T47D (cell line): ENCODE data around the gene DGKD.

Source experiments
- DNase-seq, 2 experiments: peaks; one replicate each; pipeline versions ENCODE4 v3.0.0 to v3.0.0-alpha.2; 2011 to 2012; ENCODE audit warnings: low read depth in 1 of 2, low spot score in 1 of 2
- JUND ChIP-seq: IDR thresholded peaks from 2 replicates; pipeline ENCODE4 v1.6.1; 2012; ENCODE audit warnings: low read depth
- in situ Hi-C: cut with HindIII; loops from 2 replicates; pipeline ENCODE4 v1.10.0; 2016; ENCODE audit warnings: low sequenced_read_pairs, low pct_unique_long_range_greater_than_20kb

Gene DGKD

GRCh38 chr2:233343171-233343705, 11.1 kb upstream of the DGKD start:
- no peak for TF ChIP-seq JUND

DNA sequence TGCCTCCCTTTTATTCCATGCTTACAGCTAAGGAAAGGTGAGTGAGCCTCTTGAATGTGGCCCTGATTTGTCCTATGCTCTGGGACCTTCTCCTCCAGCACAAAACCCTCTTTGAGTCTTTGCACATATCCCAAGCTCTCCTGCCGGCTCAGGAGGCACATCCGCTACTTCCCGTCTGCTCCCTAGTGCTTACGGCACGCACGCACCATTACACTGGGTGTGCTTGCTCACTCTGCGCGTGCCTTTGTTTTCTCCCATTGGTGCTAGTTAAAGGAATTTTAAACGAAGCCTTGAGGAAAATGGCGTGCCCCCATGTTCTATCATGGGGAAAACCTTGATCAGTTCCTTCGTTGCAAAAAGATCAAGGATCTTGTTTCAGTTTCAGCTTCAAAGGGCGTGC, 7.9 kb upstream of the DGKD start:
- in situ Hi-C loops, result no loop called here
- DNase-seq, result no peak
- TF ChIP-seq JUND, result no peak

More at GRCh38 chr2:233343171-233343705, 11.1 kb upstream of the DGKD start:
- in situ Hi-C loops, result no loop called here
- no peak for DNase-seq

- TF ChIP-seq JUND, result no peak
- in situ Hi-C loops, result no loop called here
- DNase-seq, result no peak
Measured at GRCh38 chr2:233346930-233347329, 7.4 kb upstream of the DGKD start.

DNA sequence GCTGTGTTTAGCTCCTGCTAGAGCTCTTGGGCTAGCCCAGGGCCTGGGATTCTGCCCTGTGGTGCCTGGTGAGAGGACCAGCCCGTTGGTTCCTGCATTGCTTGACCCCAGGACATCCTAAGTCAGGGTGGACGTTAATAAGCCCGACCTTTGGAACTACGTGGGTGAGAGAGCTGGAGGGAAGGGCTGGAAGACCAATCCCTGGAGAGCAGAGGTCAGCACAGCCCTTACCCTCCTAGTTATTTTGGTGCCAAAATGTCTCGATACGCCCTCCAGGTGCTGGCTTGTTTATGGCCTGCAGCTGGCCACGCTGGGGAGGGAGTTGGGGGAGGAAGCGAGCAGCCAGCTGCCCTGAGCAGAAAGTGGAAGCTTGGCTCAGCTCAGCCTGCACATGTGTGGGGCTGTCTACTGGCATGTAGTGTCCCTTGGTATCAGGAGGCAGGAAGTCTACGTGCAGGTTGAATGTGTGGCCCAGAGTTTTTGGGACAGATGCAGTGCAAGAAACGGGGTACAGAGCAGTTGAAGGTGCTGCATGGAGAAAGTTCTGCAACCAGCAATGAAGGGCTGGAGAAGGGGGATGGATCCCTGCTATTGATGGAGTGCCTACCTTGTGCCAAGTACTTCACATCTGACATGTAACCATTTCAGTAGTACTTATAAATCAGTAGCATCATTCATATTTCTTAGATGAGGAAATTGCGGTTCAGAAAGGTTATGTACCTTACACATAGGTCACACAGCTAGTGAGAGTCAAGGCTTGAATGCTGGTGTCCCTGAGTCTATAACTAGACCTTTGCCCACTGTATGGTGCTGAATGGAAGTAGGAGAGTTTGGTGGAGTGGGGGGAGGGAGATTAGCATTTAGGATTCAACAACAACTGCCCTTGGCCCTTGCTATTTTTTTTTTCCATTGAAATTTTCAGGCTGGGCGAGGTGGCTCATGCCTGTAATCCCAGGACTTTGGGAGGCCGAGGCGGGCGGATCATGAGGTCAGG, 5.0 kb upstream of the DGKD start:
- in situ Hi-C loops, result no loop called here
- no peak for DNase-seq
- TF ChIP-seq JUND, result no peak

DNA sequence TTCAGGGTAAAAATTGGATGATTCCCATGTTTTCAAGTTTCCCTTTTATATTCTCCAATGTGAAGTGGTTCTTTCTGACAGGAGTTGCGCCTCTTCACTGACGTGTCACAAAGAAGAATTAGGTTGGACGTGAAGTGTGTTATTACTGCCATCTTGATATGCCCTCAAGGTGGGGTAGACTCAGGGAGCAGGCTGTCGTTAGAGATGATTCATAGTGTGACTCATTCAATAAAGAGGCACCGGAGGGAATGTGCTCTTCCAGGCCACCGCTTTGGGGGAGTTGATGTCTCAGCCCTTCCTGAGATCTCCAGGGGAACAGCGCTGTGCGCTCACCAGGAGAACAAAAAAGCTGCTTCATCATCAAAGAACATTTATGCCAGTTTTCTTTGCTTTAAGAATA, 3.6 kb upstream of the DGKD start:
- DNase-seq, result peak; percentile 35 to 42
- no peak for TF ChIP-seq JUND
- in situ Hi-C loops, result no loop called here

DNA sequence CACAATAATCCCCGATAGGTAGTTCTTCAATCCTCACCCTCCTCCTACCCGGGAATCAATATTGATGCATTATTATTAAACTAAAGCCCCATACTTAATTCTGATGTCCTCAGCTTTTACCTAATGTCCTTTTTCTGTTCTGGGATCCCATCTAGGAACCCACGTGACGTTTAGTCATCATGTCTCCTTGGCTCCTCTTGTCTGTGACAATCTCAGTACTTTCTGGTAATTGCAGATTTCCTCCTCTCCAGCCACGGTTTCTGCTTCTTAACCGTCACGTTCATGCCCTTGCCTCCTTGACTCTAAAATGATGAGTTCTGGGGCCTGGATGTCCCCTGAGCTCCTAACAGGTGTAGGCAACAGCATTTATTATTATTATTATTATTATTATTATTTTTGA, 2.9 kb upstream of the DGKD start:
- TF ChIP-seq JUND, result no peak
- in situ Hi-C loops, result no loop called here
- no peak for DNase-seq

GRCh38 chr2:233352141-233352842, 2.0 kb upstream of the DGKD start:
- in situ Hi-C loops, result no loop called here
- DNase-seq, result no peak
- no peak for TF ChIP-seq JUND

GRCh38 chr2:233353101-233353768, 1.1 kb upstream of the DGKD start:
- no peak for TF ChIP-seq JUND

DNA sequence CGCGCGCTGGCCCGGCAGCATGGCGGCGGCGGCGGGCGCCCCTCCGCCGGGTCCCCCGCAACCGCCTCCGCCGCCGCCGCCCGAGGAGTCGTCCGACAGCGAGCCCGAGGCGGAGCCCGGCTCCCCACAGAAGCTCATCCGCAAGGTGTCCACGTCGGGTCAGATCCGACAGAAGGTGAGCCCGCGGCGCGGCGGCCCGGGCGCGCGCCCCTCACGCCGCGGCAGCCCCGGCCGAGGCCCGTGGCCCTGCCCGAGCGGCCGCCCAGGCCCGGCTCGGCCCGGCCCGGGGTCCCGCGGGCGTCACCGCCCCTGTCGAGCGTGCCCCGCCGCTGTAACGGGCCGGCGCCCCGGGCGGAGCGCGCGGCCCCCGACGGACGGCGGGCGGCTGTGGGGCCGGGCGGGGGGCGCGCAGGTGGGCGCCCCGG, 218 bp downstream of the DGKD start:
- no peak for TF ChIP-seq JUND
- no peak for DNase-seq
- in situ Hi-C loops, result no loop called here

More at GRCh38 chr2:233353101-233353768, 1.1 kb upstream of the DGKD start:
- DNase-seq, result no peak
- in situ Hi-C loops, result no loop called here

DNA sequence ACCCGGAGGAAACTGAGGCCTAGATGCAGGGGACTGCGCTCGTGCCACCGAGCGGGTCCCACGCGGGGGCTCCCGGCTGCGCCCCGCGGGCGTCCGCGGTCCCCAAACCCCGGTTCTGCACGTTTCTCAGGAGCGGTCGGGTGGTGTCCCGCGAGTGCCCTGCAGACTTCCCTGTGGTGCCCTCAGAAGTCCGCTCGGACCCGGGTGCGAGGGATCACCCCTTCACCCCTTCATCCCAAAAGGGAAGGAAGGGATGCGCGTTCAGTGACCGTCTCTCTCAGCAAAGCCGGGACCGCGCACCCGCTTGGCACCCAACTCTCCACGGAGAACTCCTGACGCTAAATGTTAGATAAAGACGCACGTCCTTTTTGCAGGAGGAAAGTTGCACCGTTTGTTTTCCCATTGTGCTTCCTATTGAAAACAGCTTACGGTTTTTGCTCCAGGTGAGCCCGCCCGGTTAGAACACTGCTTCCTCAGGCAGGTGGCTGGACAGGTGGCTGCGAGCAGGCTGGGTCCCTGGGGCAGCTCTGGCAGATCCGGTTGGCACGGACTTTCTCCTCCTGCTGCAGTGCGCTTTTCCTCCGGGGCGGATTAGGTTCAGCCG, 779 bp downstream of the DGKD start:
- in situ Hi-C loops, result no loop called here
- no peak for TF ChIP-seq JUND
- DNase-seq, result peak; percentile 59 to 80

GRCh38 chr2:233355916-233356315, 1.6 kb downstream of the DGKD start:
- in situ Hi-C loops, result no loop called here
- TF ChIP-seq JUND, result no peak
- no peak for DNase-seq

DNA sequence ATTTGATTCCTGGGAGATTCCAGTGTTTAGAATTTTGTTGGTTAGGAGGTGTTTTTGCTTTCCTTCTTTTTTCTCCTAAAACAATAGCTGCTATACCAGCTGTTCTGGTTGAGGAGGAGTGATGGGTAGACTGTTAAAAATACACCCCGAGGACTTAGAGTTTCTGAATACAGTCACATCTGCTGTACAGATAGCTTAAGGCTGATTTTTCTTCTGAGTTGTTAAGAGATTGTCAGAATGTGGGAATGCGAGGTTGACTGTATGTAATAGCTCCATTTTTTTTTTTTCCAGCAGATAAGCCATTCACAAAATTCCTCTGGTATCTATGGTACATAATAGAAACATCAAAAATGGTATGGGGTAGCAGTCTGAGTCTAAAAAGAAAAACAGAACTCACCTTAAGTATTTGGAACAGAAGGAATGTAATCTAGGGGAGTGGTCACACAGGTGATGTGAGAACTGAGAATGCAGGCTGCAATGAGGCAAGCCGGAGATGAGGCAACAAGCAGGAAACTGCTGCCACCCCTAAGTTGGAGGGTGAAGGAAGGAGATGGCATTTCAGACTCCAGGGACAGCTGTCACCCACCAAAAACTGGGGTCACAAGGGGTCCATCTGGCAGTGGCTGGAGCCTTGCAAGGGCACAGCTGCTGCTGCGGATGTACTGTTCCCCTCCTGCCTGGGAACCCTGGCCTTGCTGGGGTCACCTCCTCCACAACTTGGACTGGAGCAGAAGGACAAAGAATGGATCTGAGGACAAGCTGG, 2.4 kb downstream of the DGKD start:
- DNase-seq, result no peak
- in situ Hi-C loops, result no loop called here

More for the DNA sequence above, 2.4 kb downstream of the DGKD start:
- TF ChIP-seq JUND, result no peak
